Smooth muscle cell (in vitro differentiated cells): ENCODE results near the gene NRBP1. TPM values are rescaled to one million over a fixed set of nuclear protein-coding genes. Genes with fewer than 3 reads are reported as not detected.

Experiments
- DNase-seq: peaks from one replicate; lab custom pipeline; 2025; ENCODE audit not compliant: unreplicated experiment; lab: John Stamatoyannopoulos, UW
- H2AFZ ChIP-seq: fragments of 200-600 bp; sonication (generic); 2 replicates; pipeline ENCODE4 v1.6.0; 2016; ENCODE audit warnings: antibody characterized with exemption, low read depth, mild to moderate bottlenecking
- H3F3A ChIP-seq: fragments of 200-600 bp; sonication (generic); 2 replicates; pipeline ENCODE4 v1.6.0; 2017; ENCODE audit warnings: antibody characterized with exemption, low read depth
- H3K27ac ChIP-seq: fragments of 200-600 bp; sonication (generic); 2 replicates; pipeline ENCODE4 v1.5.1; 2016; ENCODE audit warnings: low read depth, mild to moderate bottlenecking
- H3K27me3 ChIP-seq: fragments of 200-600 bp; sonication (generic); 2 replicates; pipeline ENCODE4 v1.6.1; 2016; ENCODE audit warnings: low read depth, mild to moderate bottlenecking
- H3K36me3 ChIP-seq: fragments of 200-600 bp; sonication (generic); 2 replicates; pipeline ENCODE4 v1.5.1; 2016; ENCODE audit warnings: low read depth
- H3K4me1 ChIP-seq: fragments of 200-600 bp; sonication (generic); 2 replicates; pipeline ENCODE4 v1.5.1; 2016; ENCODE audit warnings: low read depth
- H3K4me2 ChIP-seq: fragments of 200-600 bp; sonication (generic); 2 replicates; pipeline ENCODE4 v1.6.0; 2016; ENCODE audit warnings: mild to moderate bottlenecking
- H3K4me3 ChIP-seq: fragments of 200-600 bp; sonication (generic); 2 replicates; pipeline ENCODE4 v1.5.1; 2016; ENCODE audit warnings: mild to moderate bottlenecking
- H3K79me2 ChIP-seq: fragments of 200-600 bp; sonication (generic); 2 replicates; pipeline ENCODE4 v1.6.0; 2016; ENCODE audit warnings: low read depth, mild to moderate bottlenecking
- H3K9ac ChIP-seq: fragments of 200-600 bp; sonication (generic); 2 replicates; pipeline ENCODE4 v1.6.0; 2016; ENCODE audit warnings: low read depth
- H3K9me3 ChIP-seq: fragments of 200-600 bp; sonication (generic); replicated peaks from 2 replicates; pipeline ENCODE4 v1.5.1; 2016; ENCODE audit warnings: low read depth
- H4K20me1 ChIP-seq: fragments of 200-600 bp; sonication (generic); 2 replicates; pipeline ENCODE4 v1.6.0; 2016; ENCODE audit warnings: low read depth
- CTCF ChIP-seq: fragments of 200-600 bp; sonication (generic); IDR thresholded peaks from 2 replicates; pipeline ENCODE4 v1.5.1; 2017; ENCODE audit warnings: borderline replicate concordance, mild to moderate bottlenecking, antibody characterized with exemption; ENCODE audit not compliant: insufficient read depth, poor library complexity, severe bottlenecking
- WGBS: methylation state at CpG from one replicate; pipeline ENCODE4 v1.1.7; 2016; ENCODE audit warnings: low lambda C conversion rate; 5-methylcytosine and 5-hydroxymethylcytosine counted together
- polyA plus RNA-seq: library from polyadenylated mRNA; unstranded; fragments of >200 nt; fragmentation: Nextera tagmentation; extraction: Ambion mirVana; gene quantifications from 2 replicates; pipeline ENCODE4 v1.2.1, GENCODE V29; 2016
- total RNA-seq: library from RNA; depleted of rRNA; stranded (reverse); fragments of >200 nt; gene quantifications from 2 replicates; pipeline ENCODE4 v1.2.3, GENCODE V29; 2014

The NRBP1 gene
- total and polyA plus RNA-seq, 2 experiments from 2014 or later, result 134 to 197 TPM

GRCh38 chr2:27471961-27472360, 43.5 kb downstream of the NRBP1 start:
- no peaks in the 10 kb centered on the region for H3K4me1 ChIP-seq
- H3K4me2 ChIP-seq, result no peak overlapping the region
- no peak for TF ChIP-seq CTCF
- no peaks in the 10 kb centered on the region for H3K79me2 ChIP-seq
- no peaks in the 10 kb centered on the region for H3F3A ChIP-seq
- H3K27ac ChIP-seq, result no peak overlapping the region
- no peak overlapping the region for H2AFZ ChIP-seq
- no peaks in the 10 kb centered on the region for H3K27me3 ChIP-seq
- DNase-seq, result no peak
- no peaks in the 10 kb centered on the region for H3K9me3 ChIP-seq
- H3K9ac ChIP-seq, result no peak overlapping the region
- no peaks in the 10 kb centered on the region for H3K36me3 ChIP-seq
- H4K20me1 ChIP-seq, result no peaks in the 10 kb centered on the region
- 94% methylated on average over 5 of the region's 5 CpGs for WGBS
- no peak overlapping the region for H3K4me3 ChIP-seq

- Histone ChIP-seq H3K27me3 (no peaks in the 10 kb centered on the region), H3K9me3 (no peaks in the 10 kb centered on the region), H3K4me2 (no peak overlapping the region), H3K36me3 (no peaks in the 10 kb centered on the region), H3K79me2 (no peaks in the 10 kb centered on the region), H3K4me1 (no peaks in the 10 kb centered on the region), H3K4me3 (no peak overlapping the region), H3K9ac (no peak overlapping the region), H3F3A (no peaks in the 10 kb centered on the region), H4K20me1 (no peaks in the 10 kb centered on the region), H3K27ac (no peak overlapping the region), H2AFZ (no peak overlapping the region)
- DNase-seq, result no peak
- WGBS, result 76% methylated on average over 3 of the region's 3 CpGs
- TF ChIP-seq CTCF, result no peak
Measured at GRCh38 chr2:27485496-27485895, 57.1 kb downstream of the NRBP1 start.

DNA sequence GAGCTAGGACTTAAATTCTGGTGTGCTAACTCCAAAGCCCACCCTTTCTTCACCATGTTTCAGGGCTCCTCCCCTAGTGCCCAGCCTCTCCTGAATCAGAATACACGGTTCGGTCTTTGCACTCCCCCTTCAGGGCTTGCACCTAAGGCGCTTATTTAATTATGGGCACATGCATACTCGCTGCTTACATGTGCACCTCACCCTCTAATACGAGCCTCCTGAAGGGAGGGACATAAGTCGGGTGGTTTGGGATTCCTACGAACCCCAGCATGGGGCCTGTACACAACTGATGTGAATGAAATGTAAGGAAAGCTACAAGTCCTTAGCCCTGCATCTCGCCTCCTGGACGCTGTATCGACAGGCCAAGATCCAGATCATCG, 60.7 kb downstream of the NRBP1 start:
- H3K27ac ChIP-seq, result peak overlapping the region; percentile 74

More for the DNA sequence above, 60.7 kb downstream of the NRBP1 start:
- Histone ChIP-seq H3K4me1 (no peaks in the 10 kb centered on the region), H3F3A (no peaks in the 10 kb centered on the region), H4K20me1 (no peaks in the 10 kb centered on the region), H3K27me3 (no peaks in the 10 kb centered on the region), H3K79me2 (no peaks in the 10 kb centered on the region), H3K4me3 (peak overlapping the region; percentile 62), H3K9me3 (no peaks in the 10 kb centered on the region), H2AFZ (peak overlapping the region; percentile 87), H3K9ac (peak overlapping the region; percentile 79), H3K4me2 (peak overlapping the region; percentile 89), H3K36me3 (no peaks in the 10 kb centered on the region)
- no peak for DNase-seq
- WGBS, result 8% methylated on average over 11 of the region's 11 CpGs
- TF ChIP-seq CTCF, result no peak
